C4-2B (cell line): ENCODE data around the gene CALHM6.

Experiments used
- ZFX ChIP-seq: fragments of 450-650 bp; IDR thresholded peaks from 2 replicates; pipeline ENCODE4 v1.6.1; 2017
- TF ChIP-seq, protein P1 (sequence below): fragments of 450-650 bp; conservative IDR thresholded peaks from 2 replicates; pipeline ENCODE4 v1.5.1; 2017; ENCODE audit warnings: mild to moderate bottlenecking

DNA sequence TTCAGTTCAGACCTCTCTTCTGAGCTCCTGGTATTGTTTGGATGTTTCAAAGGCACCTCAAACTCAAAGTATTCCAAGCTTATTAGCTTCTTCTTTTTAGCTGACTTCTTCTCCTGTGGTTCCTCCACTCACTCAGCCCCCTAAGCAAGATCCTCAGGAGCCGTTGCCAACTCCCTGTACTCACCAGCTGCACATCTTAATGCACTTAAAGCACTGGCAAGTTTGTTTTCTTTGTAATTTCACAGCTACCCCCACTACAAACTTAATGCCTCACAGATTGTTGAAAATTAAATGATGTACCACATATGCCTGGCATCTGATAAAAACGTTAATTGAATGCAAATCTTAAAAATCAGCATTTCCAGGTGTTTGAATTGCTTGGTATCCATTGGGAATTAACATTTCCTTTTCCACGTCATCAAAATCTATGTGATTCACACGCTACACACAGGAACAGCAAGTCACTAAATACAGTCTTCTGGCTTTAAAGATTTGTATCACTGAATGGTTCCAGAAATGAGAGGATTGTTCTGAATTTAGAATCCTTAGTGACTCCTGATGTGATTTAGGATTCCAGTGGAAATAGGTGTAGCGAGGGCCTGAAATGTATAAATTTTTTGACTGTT is 24.5 kb downstream of the CALHM6 start:
- TF ChIP-seq, protein P1, sequence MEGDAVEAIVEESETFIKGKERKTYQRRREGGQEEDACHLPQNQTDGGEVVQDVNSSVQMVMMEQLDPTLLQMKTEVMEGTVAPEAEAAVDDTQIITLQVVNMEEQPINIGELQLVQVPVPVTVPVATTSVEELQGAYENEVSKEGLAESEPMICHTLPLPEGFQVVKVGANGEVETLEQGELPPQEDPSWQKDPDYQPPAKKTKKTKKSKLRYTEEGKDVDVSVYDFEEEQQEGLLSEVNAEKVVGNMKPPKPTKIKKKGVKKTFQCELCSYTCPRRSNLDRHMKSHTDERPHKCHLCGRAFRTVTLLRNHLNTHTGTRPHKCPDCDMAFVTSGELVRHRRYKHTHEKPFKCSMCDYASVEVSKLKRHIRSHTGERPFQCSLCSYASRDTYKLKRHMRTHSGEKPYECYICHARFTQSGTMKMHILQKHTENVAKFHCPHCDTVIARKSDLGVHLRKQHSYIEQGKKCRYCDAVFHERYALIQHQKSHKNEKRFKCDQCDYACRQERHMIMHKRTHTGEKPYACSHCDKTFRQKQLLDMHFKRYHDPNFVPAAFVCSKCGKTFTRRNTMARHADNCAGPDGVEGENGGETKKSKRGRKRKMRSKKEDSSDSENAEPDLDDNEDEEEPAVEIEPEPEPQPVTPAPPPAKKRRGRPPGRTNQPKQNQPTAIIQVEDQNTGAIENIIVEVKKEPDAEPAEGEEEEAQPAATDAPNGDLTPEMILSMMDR, result no peak
- TF ChIP-seq ZFX, result no peak
